ENCODE data around the gene NR3C2. TPM values are rescaled to one million over a fixed set of nuclear protein-coding genes. Genes with fewer than 3 reads are reported as not detected.

NR3C2 gene
- total and polyA plus RNA-seq, 2 of the 4 experiments (the other 2 are of a cell fraction) = 1.1 to 2.3 TPM

DNA sequence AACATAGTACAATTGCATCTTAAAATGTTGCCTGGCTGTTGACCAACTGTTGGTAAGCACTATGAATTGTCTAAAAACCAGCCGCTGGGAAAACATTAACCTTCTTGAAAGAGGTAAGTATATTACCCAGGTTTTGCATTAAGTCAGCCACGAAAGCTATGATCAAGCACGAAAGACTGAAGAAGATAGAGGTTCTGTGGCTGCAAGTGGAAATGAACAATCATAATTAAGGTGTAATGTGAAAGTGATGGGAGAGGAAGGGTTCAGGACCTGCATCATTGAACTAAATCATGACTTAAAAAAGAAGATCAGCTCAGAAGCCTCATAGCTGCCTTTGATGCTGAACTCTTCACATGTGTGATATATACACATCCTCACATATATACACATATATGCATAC lies 341.0 kb downstream of the NR3C2 start:
- H4K20me1 ChIP-seq (ENCODE audit: insufficient read depth, low read length) = no peaks in the 10 kb centered on the region
- BruUV-seq (replicated peaks) = no TSS peak
- H3K9me1 ChIP-seq (ENCODE audit: insufficient read depth, low read length) = no peaks in the 10 kb centered on the region
- CTCF ChIA-PET = no interaction called here
- H3K79me1 ChIP-seq (ENCODE audit: low read depth in 1 of 2, low read length in 2 of 2) = no peaks in the 10 kb centered on the region
- H3K4me3 ChIP-seq (ENCODE audit: insufficient read depth, low read depth, low read length) = no peak overlapping the region
- no peak overlapping the region for H2AK5ac ChIP-seq (ENCODE audit: low read depth, low read length)
- dilution Hi-C loops (cut with HindIII; ENCODE audit: low sequenced_read_pairs, unreplicated experiment) = no loop called here
- no peak overlapping the region for H3K14ac ChIP-seq (replicated peaks; ENCODE audit: low read depth, low read length)
- H2BK5ac ChIP-seq (ENCODE audit: low read depth, low read length, poor library complexity, severe bottlenecking) = no peak overlapping the region
- H3K27ac ChIP-seq (ENCODE audit: insufficient read depth, low read length) = no peak overlapping the region
- no peak overlapping the region for H4K8ac ChIP-seq (ENCODE audit: low read depth in 2 of 2, low read length in 2 of 2)
- H3K4ac ChIP-seq (ENCODE audit: low read depth, low read length) = no peak overlapping the region
- no peak overlapping the region for H4K91ac ChIP-seq (ENCODE audit: insufficient read depth, low read depth, low read length)
- H2BK120ac ChIP-seq (ENCODE audit: low read depth, low read length) = no peak overlapping the region
- WGBS, 2 experiments (ENCODE audit: extremely low coverage in 2 of 2, insufficient read length in 1 of 2) = 80% methylated on average over 1 of the region's 3 CpGs; no CpG with 5 or more reads in 1 of the 2 experiments
- H3K9ac ChIP-seq (ENCODE audit: low read depth, low read length) = no peak overlapping the region
- no peak overlapping the region for H2AK9ac ChIP-seq (replicated peaks; ENCODE audit: low read depth, low read length, poor library complexity)
- H3K27me3 ChIP-seq (ENCODE audit: control insufficient read depth, insufficient read depth, low read length) = no peaks in the 10 kb centered on the region
- no peak overlapping the region for H3K4me2 ChIP-seq (ENCODE audit: low read depth, low read length)
- POLR2A ChIA-PET (ENCODE audit: unreplicated experiment) = no interaction called here
- no peak overlapping the region for H3K56ac ChIP-seq (ENCODE audit: extremely low read depth, insufficient read depth, low read length)
- no peaks in the 10 kb centered on the region for H3K9me3 ChIP-seq (ENCODE audit: control insufficient read depth, insufficient read depth, low read length)
- H4K5ac ChIP-seq (ENCODE audit: low read depth, low read length) = no peak overlapping the region
- no peak overlapping the region for H2BK15ac ChIP-seq (ENCODE audit: low read depth, low read length)
- TF ChIP-seq, protein P1, sequence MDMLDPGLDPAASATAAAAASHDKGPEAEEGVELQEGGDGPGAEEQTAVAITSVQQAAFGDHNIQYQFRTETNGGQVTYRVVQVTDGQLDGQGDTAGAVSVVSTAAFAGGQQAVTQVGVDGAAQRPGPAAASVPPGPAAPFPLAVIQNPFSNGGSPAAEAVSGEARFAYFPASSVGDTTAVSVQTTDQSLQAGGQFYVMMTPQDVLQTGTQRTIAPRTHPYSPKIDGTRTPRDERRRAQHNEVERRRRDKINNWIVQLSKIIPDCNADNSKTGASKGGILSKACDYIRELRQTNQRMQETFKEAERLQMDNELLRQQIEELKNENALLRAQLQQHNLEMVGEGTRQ (IDR thresholded peaks at IDR 0.05; ENCODE audit: low read depth, low read length) = no peak
- TF ChIP-seq RCOR1 (IDR thresholded peaks at IDR 0.05; ENCODE audit: insufficient replicate concordance, low read length) (no peak), SMC3 (IDR thresholded peaks at IDR 0.05; ENCODE audit: low read depth, low read length) (no peak), RFX5 (IDR thresholded peaks at IDR 0.05; ENCODE audit: low read depth, low read length) (no peak), FOS (IDR thresholded peaks at IDR 0.05; ENCODE audit: low read depth, low read length) (no peak), CEBPB (IDR thresholded peaks at IDR 0.05; ENCODE audit: low read depth, low read length) (no peak), MAFK (IDR thresholded peaks at IDR 0.05; ENCODE audit: low read depth, low read length) (no peak)
- no peak for ATAC-seq (ENCODE audit: low read depth)
- no peaks in the 10 kb centered on the region for H3K4me1 ChIP-seq (ENCODE audit: control insufficient read depth, insufficient read depth, low read length)
- in situ Hi-C loops (cut with MboI; ENCODE audit: low sequenced_read_pairs) = no loop called here
- no peak for DNase-seq
- intact Hi-C loops (cut with micrococcal nuclease) = no loop called here
- no peak overlapping the region for H2AFZ ChIP-seq (replicated peaks; ENCODE audit: low read length, poor library complexity)
- H3K23ac ChIP-seq (ENCODE audit: low read depth, low read length) = no peak overlapping the region
- H2BK20ac ChIP-seq (ENCODE audit: low read depth, low read length) = no peak overlapping the region
- no peaks in the 10 kb centered on the region for H3K36me3 ChIP-seq (ENCODE audit: control insufficient read depth, insufficient read depth, low read length)
- no peak overlapping the region for H3K18ac ChIP-seq (ENCODE audit: low read depth, low read length)

All from IMR-90 (cell line).